Prostate gland (tissue), 2 donors: Measurements from ENCODE around the gene KLHL26. TPM values are rescaled to one million over a fixed set of nuclear protein-coding genes. Genes with fewer than 3 reads are reported as not detected.

Experiments used
- DNase-seq: peaks from one replicate; pipeline ENCODE4 v3.0.0-alpha.2; 2019; ENCODE audit warnings: low spot score
- H3K27ac ChIP-seq, 2 donors: fragments of 200-600 bp; sonication (generic); 2 replicates each; pipeline ENCODE4 v1.5.1; 2017 to 2019
- H3K27me3 ChIP-seq: fragments of 200-600 bp; sonication (generic); replicated peaks from 2 replicates; pipeline ENCODE4 v1.5.1; 2019; ENCODE audit not compliant: insufficient read depth
- H3K36me3 ChIP-seq, 2 donors: fragments of 200-600 bp; sonication (generic); 1 replicate in 1 of 2; 2 replicates in 1 of 2; pipeline versions ENCODE4 v1.5.1 to v1.8.1; 2017 to 2019
- H3K4me1 ChIP-seq: fragments of 200-600 bp; sonication (generic); replicated peaks from 2 replicates; pipeline ENCODE4 v1.5.1; 2019
- H3K4me3 ChIP-seq, 2 donors: fragments of 200-600 bp; sonication (generic); 2 replicates each; pipeline ENCODE4 v1.5.1; 2017 to 2019
- H3K9me3 ChIP-seq: fragments of 200-600 bp; sonication (generic); 2 replicates; pipeline ENCODE4 v1.5.1; 2017
- CTCF ChIP-seq, 4 experiments: fragments of 200-600 bp in 2 of 4; fragments of 450-650 bp in 2 of 4; sonication (generic) in 2 of 4; IDR thresholded peaks; 1 replicate in 3 of 4; 2 replicates in 1 of 4; pipeline ENCODE4 v1.5.1; 2016 to 2019; ENCODE audit warnings: antibody characterized with exemption in 4 of 4, mild to moderate bottlenecking in 2 of 4, moderate library complexity in 2 of 4
- POLR2A ChIP-seq: fragments of 450-650 bp; IDR thresholded peaks from one replicate; pipeline ENCODE4 v1.6.1; 2016; ENCODE audit warnings: antibody characterized with exemption, mild to moderate bottlenecking
- POLR2AphosphoS5 ChIP-seq: sonication (generic); formaldehyde crosslinking; IDR thresholded peaks from one replicate; pipeline ENCODE4 v1.6.1; 2017; ENCODE audit warnings: antibody characterized with exemption
- WGBS: methylation state at CpG from one replicate; pipeline ENCODE4 v1.1.5; 2018; 5-methylcytosine and 5-hydroxymethylcytosine counted together
- intact Hi-C: fragments of 100-400 bp; cut with DNase I; formaldehyde crosslinking; loops from one replicate; pipeline ENCODE4 v1.14.2; 2022
- total RNA-seq, 2 donors: library from RNA; depleted of rRNA; stranded (reverse); fragments of >200 nt; gene quantifications; one replicate each; pipeline ENCODE4 v1.1.0, GENCODE V29; 2016

The KLHL26 gene
- total RNA-seq, 2 donors from 2014 or later: 9.1 to 18.4 TPM

GRCh38 chr19:18593367-18594095 lies 43.3 kb upstream of the KLHL26 start:
- intact Hi-C loops: loop anchor here (2.0 kb wide), 1 partner anchor 253 kb away; no protein-coding TSS in a partner anchor
- no peak overlapping the region for H3K27ac ChIP-seq
- peaks cover 0 to 3% of the 10 kb centered on the region in 2 donors for H3K36me3 ChIP-seq
- no peak for DNase-seq
- peaks cover 10% of the 10 kb centered on the region for H3K4me1 ChIP-seq
- H3K9me3 ChIP-seq: no peaks in the 10 kb centered on the region
- peak overlapping the region; percentile 20 to 35 for H3K4me3 ChIP-seq
- TF ChIP-seq POLR2AphosphoS5: no peak
- TF ChIP-seq CTCF (IDR thresholded peaks at IDR 0.05): no peak
- no peak for TF ChIP-seq POLR2A
- no peaks in the 10 kb centered on the region for H3K27me3 ChIP-seq
- WGBS: 39% methylated on average over 25 of the region's 25 CpGs

GRCh38 chr19:18594096-18594823 lies 42.6 kb upstream of the KLHL26 start:
- H3K4me3 ChIP-seq: peak overlapping the region; percentile 20 to 35
- WGBS: under 1% methylated on average over 54 of the region's 54 CpGs
- intact Hi-C loops: loop anchor here (2.0 kb wide), 1 partner anchor 253 kb away; no protein-coding TSS in a partner anchor
- no peak for TF ChIP-seq POLR2AphosphoS5
- peak; percentile 78 to 94 (median 90) for TF ChIP-seq CTCF (IDR thresholded peaks at IDR 0.05)
- peak; percentile 72 for DNase-seq
- H3K27ac ChIP-seq: no peak overlapping the region
- H3K27me3 ChIP-seq: no peaks in the 10 kb centered on the region
- H3K36me3 ChIP-seq: peaks cover 0 to 3% of the 10 kb centered on the region in 2 donors
- H3K4me1 ChIP-seq: peaks cover 10% of the 10 kb centered on the region
- no peaks in the 10 kb centered on the region for H3K9me3 ChIP-seq

- WGBS: 15% methylated on average over 22 of the region's 26 CpGs
- intact Hi-C loops: loop anchor here (2.0 to 5.0 kb wide), 2 partner anchors 77 to 252 kb away; no protein-coding TSS in a partner anchor
- no peak for TF ChIP-seq POLR2AphosphoS5
- no peak for TF ChIP-seq POLR2A
- TF ChIP-seq CTCF (IDR thresholded peaks at IDR 0.05): no peak
- Histone ChIP-seq H3K27ac (no peak overlapping the region), H3K4me3 (peak overlapping the region; percentile 20 to 35), H3K9me3 (no peaks in the 10 kb centered on the region), H3K27me3 (no peaks in the 10 kb centered on the region), H3K36me3 (peaks cover 0 to 3% of the 10 kb centered on the region in 2 donors), H3K4me1 (peaks cover 5% of the 10 kb centered on the region)
- DNase-seq: no peak
These were observed 41.9 kb upstream of the KLHL26 start for GRCh38 chr19:18594824-18595373.

DNA sequence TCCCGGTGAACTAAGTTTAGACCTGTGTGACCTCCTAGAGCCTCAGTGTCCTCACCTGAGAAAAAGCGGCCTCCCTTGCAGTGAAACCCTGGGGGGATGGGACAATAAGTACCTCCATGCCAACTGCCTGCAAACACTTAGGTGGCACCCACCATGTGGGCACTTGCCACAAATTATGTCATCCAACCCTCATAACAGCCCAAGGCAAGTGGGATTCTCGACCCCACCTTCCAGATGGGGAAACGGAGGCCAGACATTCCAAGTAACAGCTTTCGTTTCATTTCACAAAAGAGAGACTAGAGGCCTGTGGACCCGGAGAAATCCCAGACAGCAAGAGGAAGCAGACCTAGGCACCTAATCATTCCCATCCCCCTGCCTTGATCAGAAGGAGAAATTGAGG lies 41.4 kb upstream of the KLHL26 start:
- WGBS: 69% methylated on average over 6 of the region's 6 CpGs
- no peaks in the 10 kb centered on the region for H3K9me3 ChIP-seq
- peaks cover 0 to 3% of the 10 kb centered on the region in 2 donors for H3K36me3 ChIP-seq
- no peak overlapping the region for H3K4me3 ChIP-seq
- DNase-seq: no peak
- H3K27ac ChIP-seq: no peak overlapping the region
- peaks cover 5% of the 10 kb centered on the region for H3K4me1 ChIP-seq
- intact Hi-C loops: loop anchor here (2.0 to 5.0 kb wide), 2 partner anchors 77 to 251 kb away; no protein-coding TSS in a partner anchor
- H3K27me3 ChIP-seq: no peaks in the 10 kb centered on the region
- TF ChIP-seq POLR2A: no peak
- TF ChIP-seq CTCF (IDR thresholded peaks at IDR 0.05): no peak
- TF ChIP-seq POLR2AphosphoS5: no peak
